Measurements from ENCODE around the gene OR51G1. TPM values are rescaled to one million over a fixed set of nuclear protein-coding genes. Genes with fewer than 3 reads are reported as not detected.

Gene OR51G1
- total RNA-seq, 1 experiment from 2014 or later: not detected

DNA sequence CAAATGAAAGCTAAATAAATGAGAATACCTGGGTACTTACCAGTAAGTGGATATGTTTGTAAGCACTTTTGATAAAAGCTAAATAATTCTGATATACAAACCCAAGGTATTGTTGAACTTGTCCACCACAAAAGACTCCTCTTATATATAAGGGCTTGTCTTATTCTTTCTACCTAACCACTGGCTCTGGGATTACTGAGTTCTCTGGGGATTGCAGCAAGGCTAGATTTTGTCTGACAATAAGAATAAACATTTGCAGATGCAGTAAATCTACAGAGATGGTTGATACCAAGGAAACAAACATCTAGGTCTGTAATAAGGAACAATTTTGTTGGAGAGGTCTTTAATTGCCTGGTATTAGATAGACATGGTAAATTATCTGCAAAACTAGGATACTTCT, 23.4 kb upstream of the OR51G1 start, which contains the start of gene OR51A4:
Gene OR51A4, minus strand, starts transcription at position 101 of the 400 bp plus-strand sequence. CDS start 505 bp downstream, outside the sequence.
- TF ChIP-seq, protein P1, sequence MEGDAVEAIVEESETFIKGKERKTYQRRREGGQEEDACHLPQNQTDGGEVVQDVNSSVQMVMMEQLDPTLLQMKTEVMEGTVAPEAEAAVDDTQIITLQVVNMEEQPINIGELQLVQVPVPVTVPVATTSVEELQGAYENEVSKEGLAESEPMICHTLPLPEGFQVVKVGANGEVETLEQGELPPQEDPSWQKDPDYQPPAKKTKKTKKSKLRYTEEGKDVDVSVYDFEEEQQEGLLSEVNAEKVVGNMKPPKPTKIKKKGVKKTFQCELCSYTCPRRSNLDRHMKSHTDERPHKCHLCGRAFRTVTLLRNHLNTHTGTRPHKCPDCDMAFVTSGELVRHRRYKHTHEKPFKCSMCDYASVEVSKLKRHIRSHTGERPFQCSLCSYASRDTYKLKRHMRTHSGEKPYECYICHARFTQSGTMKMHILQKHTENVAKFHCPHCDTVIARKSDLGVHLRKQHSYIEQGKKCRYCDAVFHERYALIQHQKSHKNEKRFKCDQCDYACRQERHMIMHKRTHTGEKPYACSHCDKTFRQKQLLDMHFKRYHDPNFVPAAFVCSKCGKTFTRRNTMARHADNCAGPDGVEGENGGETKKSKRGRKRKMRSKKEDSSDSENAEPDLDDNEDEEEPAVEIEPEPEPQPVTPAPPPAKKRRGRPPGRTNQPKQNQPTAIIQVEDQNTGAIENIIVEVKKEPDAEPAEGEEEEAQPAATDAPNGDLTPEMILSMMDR (IDR thresholded peaks at IDR 0.05; ENCODE audit: unreplicated experiment): no peak
- intact Hi-C loops (cut with micrococcal nuclease; ENCODE audit: unreplicated experiment): no loop called here
- Mint-ChIP-seq H3K27ac (ENCODE audit: unreplicated experiment) (no peak within 1 kb of the TSS), H3K9me3 (ENCODE audit: low read depth, unreplicated experiment) (no peaks in the 10 kb centered on the region), H3K36me3 (ENCODE audit: insufficient read depth, unreplicated experiment) (no peaks in the 10 kb centered on the region), H3K4me3 (ENCODE audit: low read depth, unreplicated experiment) (no peak within 1 kb of the TSS), H3K4me1 (ENCODE audit: low read depth, unreplicated experiment) (no peaks in the 10 kb centered on the region), H3K27me3 (ENCODE audit: unreplicated experiment) (no peaks in the 10 kb centered on the region)
- DNase-seq: no peak
- CTCF ChIA-PET: no interaction called here
- no TSS peak for BruUV-seq (replicated peaks)

DNA sequence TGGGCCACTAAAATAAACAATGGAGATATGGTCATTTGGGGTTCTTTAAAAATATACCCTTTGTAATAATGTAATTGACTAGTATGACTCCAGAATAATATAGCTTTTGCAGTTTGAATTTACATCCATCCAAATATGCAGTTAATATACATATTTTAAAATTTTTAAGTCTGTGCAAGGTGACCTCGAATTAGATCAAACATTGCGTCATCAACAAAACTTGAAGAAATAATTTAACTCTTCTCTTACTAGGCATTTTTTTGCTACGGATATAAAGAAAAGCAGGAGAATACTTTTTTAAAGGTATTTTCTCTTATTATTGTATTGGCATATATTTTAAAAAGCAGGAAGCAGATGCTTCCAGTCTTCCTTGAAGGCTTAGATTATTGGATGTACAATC, 12.6 kb upstream of the OR51G1 start:
- Mint-ChIP-seq H3K27me3 (ENCODE audit: unreplicated experiment) (peaks cover 16% of the 10 kb centered on the region), H3K27ac (ENCODE audit: unreplicated experiment) (no peak overlapping the region), H3K9me3 (ENCODE audit: low read depth, unreplicated experiment) (peaks cover 7% of the 10 kb centered on the region), H3K4me1 (ENCODE audit: low read depth, unreplicated experiment) (no peaks in the 10 kb centered on the region), H3K4me3 (ENCODE audit: low read depth, unreplicated experiment) (no peak overlapping the region), H3K36me3 (ENCODE audit: insufficient read depth, unreplicated experiment) (no peaks in the 10 kb centered on the region)
- CTCF ChIA-PET: no interaction called here
- intact Hi-C loops (cut with micrococcal nuclease; ENCODE audit: unreplicated experiment): no loop called here
- no TSS peak for BruUV-seq (replicated peaks)
- TF ChIP-seq, protein P1 (IDR thresholded peaks at IDR 0.05; ENCODE audit: unreplicated experiment): no peak
- no peak for DNase-seq

DNA sequence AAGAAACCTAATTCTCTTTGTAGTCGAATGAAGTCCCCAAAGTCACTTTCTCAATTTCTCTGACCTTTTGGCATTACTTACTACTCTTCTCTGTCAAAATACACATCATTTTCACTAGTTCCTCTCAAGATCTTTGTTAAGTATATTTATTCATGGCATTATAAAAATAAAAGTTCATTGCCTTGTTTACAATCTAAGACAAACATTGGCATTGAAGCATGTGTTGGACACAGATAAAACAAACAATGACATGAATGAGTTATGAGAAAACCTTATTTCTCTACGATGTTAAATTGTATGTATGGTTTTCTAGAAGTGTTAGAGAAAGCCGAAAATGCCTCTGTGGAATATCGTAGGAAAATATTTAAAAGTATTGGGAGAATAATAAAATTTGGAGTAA, 8.6 kb upstream of the OR51G1 start:
- no TSS peak for BruUV-seq (replicated peaks)
- H3K36me3 Mint-ChIP-seq (ENCODE audit: insufficient read depth, unreplicated experiment): no peaks in the 10 kb centered on the region
- peaks cover 8% of the 10 kb centered on the region for H3K27me3 Mint-ChIP-seq (ENCODE audit: unreplicated experiment)
- H3K4me1 Mint-ChIP-seq (ENCODE audit: low read depth, unreplicated experiment): no peaks in the 10 kb centered on the region
- intact Hi-C loops (cut with micrococcal nuclease; ENCODE audit: unreplicated experiment): no loop called here
- CTCF ChIA-PET: no interaction called here
- TF ChIP-seq, protein P1 (IDR thresholded peaks at IDR 0.05; ENCODE audit: unreplicated experiment): no peak
- DNase-seq: no peak
- peaks cover 6% of the 10 kb centered on the region for H3K9me3 Mint-ChIP-seq (ENCODE audit: low read depth, unreplicated experiment)
- H3K27ac Mint-ChIP-seq (ENCODE audit: unreplicated experiment): no peak overlapping the region
- no peak overlapping the region for H3K4me3 Mint-ChIP-seq (ENCODE audit: low read depth, unreplicated experiment)

DNA sequence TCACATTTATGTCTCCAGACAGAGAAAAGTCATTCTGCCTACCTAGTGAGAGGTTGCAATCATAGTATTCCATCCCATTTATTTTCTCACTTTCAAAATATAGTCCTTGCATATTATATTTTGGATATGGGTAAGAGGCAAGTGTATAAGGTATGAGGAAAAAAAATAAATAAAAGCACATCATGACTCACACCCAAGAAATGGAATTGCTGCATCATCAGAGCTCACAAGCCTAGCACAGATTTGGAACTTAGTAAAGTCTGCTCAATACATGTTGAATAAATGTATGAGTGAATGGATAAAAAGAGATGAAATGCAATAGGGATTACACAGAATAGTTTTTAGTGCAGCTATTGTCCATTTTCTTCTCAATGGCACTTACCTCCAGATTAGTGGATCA, 2.5 kb upstream of the OR51G1 start:
- Mint-ChIP-seq H3K27me3 (ENCODE audit: unreplicated experiment) (no peaks in the 10 kb centered on the region), H3K4me1 (ENCODE audit: low read depth, unreplicated experiment) (no peaks in the 10 kb centered on the region), H3K36me3 (ENCODE audit: insufficient read depth, unreplicated experiment) (no peaks in the 10 kb centered on the region), H3K9me3 (ENCODE audit: low read depth, unreplicated experiment) (peaks cover 6% of the 10 kb centered on the region), H3K4me3 (ENCODE audit: low read depth, unreplicated experiment) (no peak overlapping the region), H3K27ac (ENCODE audit: unreplicated experiment) (no peak overlapping the region)
- DNase-seq: no peak
- TF ChIP-seq, protein P1 (IDR thresholded peaks at IDR 0.05; ENCODE audit: unreplicated experiment): no peak
- BruUV-seq (replicated peaks): no TSS peak
- intact Hi-C loops (cut with micrococcal nuclease; ENCODE audit: unreplicated experiment): no loop called here
- CTCF ChIA-PET: no interaction called here

Data from Calu3 (cell line).